Effector CD8-positive, alpha-beta T cell (primary cell): ENCODE data around the gene ZFYVE21.

Experiments
- DNase-seq: peaks from one replicate; lab custom pipeline; 2025; lab: John Stamatoyannopoulos, UW

ZFYVE21 gene

GRCh38 chr14:103737432-103738045 is 21.9 kb downstream of the ZFYVE21 start:
- no peak for DNase-seq

DNA sequence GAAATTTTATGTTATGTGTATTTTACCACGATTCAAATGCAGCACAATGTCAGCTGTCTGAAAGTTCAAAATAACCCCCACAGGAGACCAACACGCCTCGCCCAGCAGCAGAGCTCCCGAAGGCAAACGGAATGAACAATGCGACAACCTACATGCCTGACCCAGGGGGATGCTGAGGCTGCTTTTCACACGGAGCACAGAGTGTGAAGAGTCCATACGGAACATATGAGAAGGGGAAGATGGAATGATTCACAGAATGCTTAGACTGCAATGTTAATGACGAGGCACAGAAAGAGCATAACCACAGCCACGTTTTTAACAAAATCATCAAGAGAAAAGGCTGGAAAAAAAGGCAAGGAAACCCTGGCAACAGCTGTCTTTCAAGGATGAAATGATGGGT is 22.6 kb downstream of the ZFYVE21 start:
- no peak for DNase-seq

- no peak for DNase-seq
Measured at GRCh38 chr14:103738701-103739451, 23.3 kb downstream of the ZFYVE21 start.

DNA sequence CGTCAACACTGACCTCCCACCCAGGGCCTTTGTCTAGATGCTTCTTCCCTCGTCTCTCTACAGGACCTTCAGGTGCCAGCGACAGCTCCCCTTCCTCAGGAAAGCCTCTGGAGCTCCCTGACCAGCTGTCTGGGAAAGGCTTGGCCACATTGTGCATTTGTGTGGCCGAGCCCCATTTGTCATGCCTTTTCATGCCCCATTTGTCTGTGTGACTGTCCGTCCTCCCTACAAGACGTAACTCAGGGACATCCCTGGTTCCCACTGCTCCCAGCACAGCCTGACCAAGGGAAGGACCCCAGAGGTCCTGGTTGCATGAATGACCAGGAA is 23.8 kb downstream of the ZFYVE21 start:
- DNase-seq = no peak

DNA sequence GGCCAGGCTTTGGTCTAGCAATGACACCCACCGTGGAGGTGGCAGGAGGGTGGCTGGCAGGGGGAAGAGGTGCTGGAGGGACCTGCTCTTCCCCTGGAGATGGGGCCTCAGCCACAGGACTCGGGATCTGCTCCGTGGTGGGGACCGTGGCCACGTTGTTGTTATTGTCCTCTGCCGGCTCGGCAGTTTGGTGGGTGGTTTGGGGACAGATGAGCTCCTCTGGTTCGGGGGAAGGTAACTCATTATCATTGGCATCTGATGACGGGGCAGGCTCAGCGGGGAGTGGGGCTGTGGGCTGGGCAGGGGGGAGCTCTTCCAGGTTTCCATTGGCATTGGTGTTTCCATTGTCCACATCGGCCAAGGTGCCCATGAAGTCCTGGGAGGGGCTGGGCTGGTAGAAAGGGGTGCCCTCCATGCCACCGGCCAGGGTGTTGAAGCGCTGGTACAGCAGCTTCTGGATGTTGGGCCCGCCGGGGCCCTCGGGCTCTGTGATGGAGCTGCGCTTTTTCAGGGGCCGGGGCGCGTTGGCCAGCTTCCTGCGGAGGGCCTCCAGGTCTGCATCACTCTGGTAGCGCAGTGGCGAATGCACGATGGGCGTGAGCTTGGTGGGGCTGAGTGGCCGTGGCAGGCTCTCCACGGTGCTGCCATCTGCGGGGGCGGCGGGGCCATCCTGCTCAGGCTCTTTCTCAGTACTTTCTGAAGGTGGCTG is 24.3 kb downstream of the ZFYVE21 start:
- DNase-seq = no peak

DNA sequence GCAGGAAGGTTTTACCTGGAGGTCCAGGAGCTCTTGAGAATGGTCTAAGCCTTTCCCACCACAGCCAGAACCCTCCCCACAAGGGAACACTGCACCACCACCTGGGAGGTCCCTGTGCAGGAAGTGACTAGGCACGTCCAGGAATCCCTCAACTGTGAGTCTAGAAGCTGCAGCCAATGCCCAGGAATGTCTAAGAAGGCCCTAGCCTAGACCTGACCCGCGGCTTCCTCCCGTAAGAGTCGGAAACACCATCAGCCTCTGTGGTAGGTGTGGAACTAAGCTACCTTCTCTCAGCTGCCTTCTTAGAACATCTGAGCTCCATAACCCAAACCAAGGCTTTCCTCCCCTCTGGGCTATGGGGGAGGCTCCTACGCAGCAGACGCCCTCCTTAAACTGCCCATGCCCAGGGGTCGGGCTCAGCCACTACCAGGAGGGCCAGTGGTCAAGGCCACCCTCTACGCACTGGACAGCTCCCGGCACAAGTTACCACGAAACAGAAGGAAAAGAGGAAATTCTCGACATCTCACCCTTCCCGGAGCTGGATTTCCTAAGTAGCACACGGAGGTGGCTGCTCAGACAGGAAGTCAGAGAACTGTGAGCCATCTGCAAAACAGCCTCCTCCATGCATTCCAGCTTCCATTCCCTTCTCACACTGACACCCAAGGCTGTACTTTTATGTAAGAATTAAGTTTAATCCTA is 25.5 kb downstream of the ZFYVE21 start:
- DNase-seq = no peak

DNA sequence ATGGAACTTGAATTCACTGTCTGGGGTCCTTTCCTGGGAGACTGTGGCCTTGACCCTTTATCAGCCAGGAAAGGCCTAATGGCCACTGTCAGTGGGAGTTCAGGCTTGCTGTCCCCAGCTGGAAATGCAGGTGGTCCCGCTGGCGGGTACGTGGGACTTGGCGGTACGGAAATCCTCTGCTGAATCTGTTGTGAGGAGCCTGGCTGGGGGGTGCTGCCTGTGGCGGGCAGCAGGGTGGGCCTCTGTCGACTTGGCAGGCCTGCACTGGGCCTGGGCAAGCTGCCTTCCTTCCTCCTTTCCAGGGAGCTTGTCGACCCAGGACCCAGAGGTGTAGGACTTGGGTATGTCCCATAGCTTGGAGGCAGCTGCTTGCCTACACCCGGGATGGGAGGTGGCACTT is 26.3 kb downstream of the ZFYVE21 start:
- DNase-seq = no peak

DNA sequence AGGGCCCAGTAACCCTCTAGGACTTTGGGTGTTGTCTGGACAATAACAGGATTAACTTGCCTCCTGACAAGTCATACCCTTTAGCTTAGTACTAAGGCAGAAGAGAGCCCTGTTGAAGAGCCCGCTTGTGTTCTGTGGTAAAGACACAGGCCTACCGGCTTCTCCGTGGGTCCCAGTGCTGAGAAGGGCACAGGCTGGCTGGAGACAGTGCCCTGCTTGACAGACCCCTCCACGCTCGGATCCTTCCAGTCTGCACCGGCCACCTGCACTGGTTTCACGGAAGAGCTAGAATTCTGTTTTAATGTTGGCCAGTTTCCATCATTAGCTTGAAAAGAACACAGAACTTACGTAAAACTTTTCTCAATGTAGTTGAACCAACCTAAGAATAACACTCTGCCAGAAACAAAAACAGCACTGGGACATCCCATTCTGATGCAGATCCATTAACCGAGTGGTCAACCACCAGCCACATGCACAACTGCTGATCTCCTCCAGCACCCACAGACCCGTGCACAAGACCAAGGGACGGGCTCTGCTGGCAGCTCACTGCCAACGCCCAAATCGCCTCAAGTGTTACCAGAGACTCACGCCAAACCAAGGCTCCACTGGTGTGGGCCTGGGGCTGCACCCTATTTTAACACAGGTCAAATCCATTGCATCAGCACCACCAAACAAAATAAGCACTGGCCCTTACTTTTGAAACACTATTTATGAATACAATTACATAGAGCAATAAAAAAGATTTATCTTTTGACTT is 27.1 kb downstream of the ZFYVE21 start:
- DNase-seq = no peak

GRCh38 chr14:103743691-103744090 is 28.1 kb downstream of the ZFYVE21 start:
- no peak for DNase-seq

GRCh38 chr14:103744621-103745395 is 29.2 kb downstream of the ZFYVE21 start:
- no peak for DNase-seq

- DNase-seq = no peak
Measured at GRCh38 chr14:103745424-103745823, 29.8 kb downstream of the ZFYVE21 start.

- no peak for DNase-seq
Measured at GRCh38 chr14:103746701-103747100, 31.1 kb downstream of the ZFYVE21 start.

GRCh38 chr14:103748534-103748857 is 32.9 kb downstream of the ZFYVE21 start:
- no peak for DNase-seq

- no peak for DNase-seq
Measured at GRCh38 chr14:103749452-103749851, 33.8 kb downstream of the ZFYVE21 start.

GRCh38 chr14:103749860-103750259 is 34.2 kb downstream of the ZFYVE21 start:
- no peak for DNase-seq

DNA sequence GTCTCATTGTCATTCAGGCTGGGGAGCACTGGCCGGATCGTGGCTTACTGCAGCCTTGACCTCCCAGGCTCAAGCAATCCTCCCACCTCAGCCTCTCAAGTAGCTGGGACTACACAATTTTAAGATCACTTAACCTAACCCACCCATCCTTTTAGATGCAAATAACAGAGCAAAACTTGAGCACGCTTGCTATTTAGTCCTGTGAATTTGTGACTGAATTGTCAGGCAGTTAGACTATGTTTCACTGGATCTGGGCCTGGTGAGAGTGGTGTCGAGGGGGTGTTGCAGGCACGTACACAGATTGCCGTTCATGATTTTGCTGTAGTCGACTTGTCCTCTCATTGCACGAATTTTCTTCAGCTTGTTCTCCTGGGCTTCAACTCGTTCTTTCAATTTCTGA is 38.2 kb downstream of the ZFYVE21 start:
- no peak for DNase-seq

GRCh38 chr14:103755060-103755459 is 39.5 kb downstream of the ZFYVE21 start:
- DNase-seq = no peak

GRCh38 chr14:103758059-103758776 is 42.6 kb downstream of the ZFYVE21 start:
- no peak for DNase-seq

GRCh38 chr14:103762036-103762435 is 46.4 kb downstream of the ZFYVE21 start:
- no peak for DNase-seq

DNA sequence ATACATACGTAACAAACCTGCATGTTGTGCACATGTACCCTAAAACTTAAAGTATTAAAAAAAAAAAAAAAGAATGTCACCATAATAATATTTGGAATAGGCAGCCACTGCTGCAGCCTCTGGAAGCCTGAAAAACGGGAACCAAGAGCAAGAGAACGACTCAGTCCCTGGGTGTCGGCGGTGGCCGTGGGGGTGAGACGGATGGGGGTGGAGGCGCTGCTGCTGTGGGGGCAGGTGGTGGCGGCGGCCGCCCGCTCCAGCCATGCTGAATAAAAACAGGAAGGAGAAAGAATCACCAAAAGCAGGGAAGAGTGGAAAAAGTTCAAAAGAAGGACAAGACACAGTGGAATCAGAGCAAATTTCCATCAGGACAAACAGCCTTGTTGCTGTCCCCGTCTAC is 46.9 kb downstream of the ZFYVE21 start:
- DNase-seq = no peak
